HTR-8/SVneo (cell line): ENCODE data around the gene DCC.
"Not testable (repeated sequence)": the region's sequence is repeated elsewhere in the genome, so short reads cannot be mapped to it uniquely, and the experiment has no call there.

Source experiments
- DNase-seq: peaks from one replicate; pipeline ENCODE4 v3.0.0; 2011; ENCODE audit warnings: low spot score, mixed read lengths; ENCODE audit not compliant: insufficient read length
- FAIRE-seq: peaks from 2 replicates; lab custom pipeline; 2011; peaks lifted over from hg19 to GRCh38; lab: Jason Lieb, UNC

The DCC gene

GRCh38 chr18:52348209-52348608 is 8.2 kb downstream of the DCC start:
- no peak for FAIRE-seq
- no peak for DNase-seq

- FAIRE-seq (no peak), DNase-seq (no peak)
These were observed 9.5 kb downstream of the DCC start for GRCh38 chr18:52349498-52349897.

- FAIRE-seq (no peak), DNase-seq (no peak)
These were observed 12.9 kb downstream of the DCC start for GRCh38 chr18:52352920-52353319.

GRCh38 chr18:52353589-52353988 is 13.6 kb downstream of the DCC start:
- FAIRE-seq (no peak), DNase-seq (no peak)

GRCh38 chr18:52363861-52364260 is 23.9 kb downstream of the DCC start:
- no peak for DNase-seq
- FAIRE-seq: no peak

GRCh38 chr18:52366851-52367250 is 26.9 kb downstream of the DCC start:
- not testable (repeated sequence) for FAIRE-seq, DNase-seq

- no peak for FAIRE-seq
- DNase-seq: no peak
These were observed 28.2 kb downstream of the DCC start for GRCh38 chr18:52367953-52368742.

- FAIRE-seq (no peak), DNase-seq (no peak)
These were observed 30.8 kb downstream of the DCC start for GRCh38 chr18:52370841-52371240.

- FAIRE-seq (no peak), DNase-seq (no peak)
These were observed 36.1 kb downstream of the DCC start for GRCh38 chr18:52376104-52376503.

GRCh38 chr18:52377094-52377493 is 37.1 kb downstream of the DCC start:
- FAIRE-seq (no peak), DNase-seq (no peak)

- no peak for FAIRE-seq
These were observed 46.3 kb downstream of the DCC start for GRCh38 chr18:52386306-52386705.

GRCh38 chr18:52387175-52387574 is 47.2 kb downstream of the DCC start:
- DNase-seq (no peak), FAIRE-seq (no peak)

More at GRCh38 chr18:52386306-52386705, 46.3 kb downstream of the DCC start:
- no peak for DNase-seq

- DNase-seq (no peak), FAIRE-seq (no peak)
These were observed 52.0 kb downstream of the DCC start for GRCh38 chr18:52391810-52392559.

- FAIRE-seq: no peak
These were observed 54.6 kb downstream of the DCC start for GRCh38 chr18:52394602-52395001.

GRCh38 chr18:52395146-52395852 is 55.3 kb downstream of the DCC start:
- DNase-seq: no peak
- no peak for FAIRE-seq

More at GRCh38 chr18:52394602-52395001, 54.6 kb downstream of the DCC start:
- DNase-seq: no peak

GRCh38 chr18:52401236-52401635 is 61.2 kb downstream of the DCC start:
- no peak for DNase-seq
- no peak for FAIRE-seq

GRCh38 chr18:52402814-52403213 is 62.8 kb downstream of the DCC start:
- FAIRE-seq (no peak), DNase-seq (no peak)

- FAIRE-seq: no peak
- DNase-seq: no peak
These were observed 63.5 kb downstream of the DCC start for GRCh38 chr18:52403291-52404021.

- no peak for FAIRE-seq
- no peak for DNase-seq
These were observed 68.9 kb downstream of the DCC start for GRCh38 chr18:52408800-52409302.

- no peak for DNase-seq
- FAIRE-seq: no peak
These were observed 69.7 kb downstream of the DCC start for GRCh38 chr18:52409727-52410126.
